Measurements from ENCODE around the gene VPS50.

- TF ChIP-seq CTCF (IDR thresholded peaks at IDR 0.05) (no peak), CREB1 (CRISPR knock-in tag; IDR thresholded peaks at IDR 0.05) (no peak), SMAD3 (CRISPR knock-in tag; IDR thresholded peaks at IDR 0.05; ENCODE audit: borderline replicate concordance) (no peak), CBFB (CRISPR knock-in tag; IDR thresholded peaks at IDR 0.05; ENCODE audit: low read depth) (no peak), ZNF423 (CRISPR knock-in tag; IDR thresholded peaks at IDR 0.05) (no peak), ZNF317 (CRISPR knock-in tag; IDR thresholded peaks at IDR 0.05; ENCODE audit: borderline replicate concordance, low read depth) (no peak), TCF7 (CRISPR knock-in tag; IDR thresholded peaks at IDR 0.05; ENCODE audit: low read depth) (no peak), GABPB1 (CRISPR knock-in tag; IDR thresholded peaks at IDR 0.05) (no peak), ZNF138 (CRISPR knock-in tag; conservative IDR thresholded peaks at IDR 0.05) (no peak), USF1 (CRISPR knock-in tag; IDR thresholded peaks at IDR 0.05) (no peak)
- TF ChIP-seq, protein P1, sequence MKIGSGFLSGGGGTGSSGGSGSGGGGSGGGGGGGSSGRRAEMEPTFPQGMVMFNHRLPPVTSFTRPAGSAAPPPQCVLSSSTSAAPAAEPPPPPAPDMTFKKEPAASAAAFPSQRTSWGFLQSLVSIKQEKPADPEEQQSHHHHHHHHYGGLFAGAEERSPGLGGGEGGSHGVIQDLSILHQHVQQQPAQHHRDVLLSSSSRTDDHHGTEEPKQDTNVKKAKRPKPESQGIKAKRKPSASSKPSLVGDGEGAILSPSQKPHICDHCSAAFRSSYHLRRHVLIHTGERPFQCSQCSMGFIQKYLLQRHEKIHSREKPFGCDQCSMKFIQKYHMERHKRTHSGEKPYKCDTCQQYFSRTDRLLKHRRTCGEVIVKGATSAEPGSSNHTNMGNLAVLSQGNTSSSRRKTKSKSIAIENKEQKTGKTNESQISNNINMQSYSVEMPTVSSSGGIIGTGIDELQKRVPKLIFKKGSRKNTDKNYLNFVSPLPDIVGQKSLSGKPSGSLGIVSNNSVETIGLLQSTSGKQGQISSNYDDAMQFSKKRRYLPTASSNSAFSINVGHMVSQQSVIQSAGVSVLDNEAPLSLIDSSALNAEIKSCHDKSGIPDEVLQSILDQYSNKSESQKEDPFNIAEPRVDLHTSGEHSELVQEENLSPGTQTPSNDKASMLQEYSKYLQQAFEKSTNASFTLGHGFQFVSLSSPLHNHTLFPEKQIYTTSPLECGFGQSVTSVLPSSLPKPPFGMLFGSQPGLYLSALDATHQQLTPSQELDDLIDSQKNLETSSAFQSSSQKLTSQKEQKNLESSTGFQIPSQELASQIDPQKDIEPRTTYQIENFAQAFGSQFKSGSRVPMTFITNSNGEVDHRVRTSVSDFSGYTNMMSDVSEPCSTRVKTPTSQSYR (CRISPR knock-in tag; IDR thresholded peaks at IDR 0.05) = no peak
Observed at GRCh38 chr7:93402944-93403343, 170.8 kb downstream of the VPS50 start.
